HG02870 (cell line): Measurements from ENCODE around the gene CD99.
"Not testable (repeated sequence)": the region's sequence is repeated elsewhere in the genome, so short reads cannot be mapped to it uniquely, and the experiment has no call there.

ENCODE experiments used
- ATAC-seq: cut with Tn5 transposase; IDR thresholded peaks from one replicate; pipeline ENCODE4 v1.9.1; 2021; ENCODE audit warnings: mild to moderate bottlenecking, moderate library complexity; ENCODE audit not compliant: unreplicated experiment

CD99 gene

GRCh38 chrX:2718821-2719220 lies 27.7 kb downstream of the CD99 start:
- ATAC-seq = no peak

GRCh38 chrX:2719774-2720447 lies 28.8 kb downstream of the CD99 start:
- ATAC-seq = no peak

- no peak for ATAC-seq
Observed at GRCh38 chrX:2723286-2723879, 32.3 kb downstream of the CD99 start.

- not testable (repeated sequence) for ATAC-seq
Observed at GRCh38 chrX:2727264-2727663, 36.2 kb downstream of the CD99 start.

GRCh38 chrX:2732076-2732475 lies 41.0 kb downstream of the CD99 start:
- ATAC-seq = no peak

- no peak for ATAC-seq
Observed at GRCh38 chrX:2732649-2733048, 41.6 kb downstream of the CD99 start.

- no peak for ATAC-seq
Observed at GRCh38 chrX:2733286-2733685, 42.2 kb downstream of the CD99 start.

GRCh38 chrX:2735270-2735669 lies 44.2 kb downstream of the CD99 start:
- ATAC-seq = no peak

GRCh38 chrX:2740672-2741071 lies 49.6 kb downstream of the CD99 start:
- no peak for ATAC-seq

GRCh38 chrX:2741386-2741785 lies 50.3 kb downstream of the CD99 start:
- ATAC-seq = no peak

GRCh38 chrX:2746250-2746649 lies 55.2 kb downstream of the CD99 start:
- not testable (repeated sequence) for ATAC-seq

- ATAC-seq = no peak
Observed at GRCh38 chrX:2748171-2748814, 57.2 kb downstream of the CD99 start.

- no peak for ATAC-seq
Observed at GRCh38 chrX:2748815-2749188, 57.7 kb downstream of the CD99 start.

- ATAC-seq = no peak
Observed at GRCh38 chrX:2751291-2751690, 60.2 kb downstream of the CD99 start.

GRCh38 chrX:2751874-2752300 lies 60.8 kb downstream of the CD99 start, which contains the start of gene XG:
Gene XG, plus strand, starts transcription at chrX:2752040. Its CDS starts 235 bp downstream, at chrX:2752275.
- ATAC-seq = not testable (repeated sequence)

- not testable (repeated sequence) for ATAC-seq
Observed at GRCh38 chrX:2752441-2752840, 61.3 kb downstream of the CD99 start.

GRCh38 chrX:2755163-2755715 lies 64.1 kb downstream of the CD99 start:
- ATAC-seq = not testable (repeated sequence)

GRCh38 chrX:2756548-2756947 lies 65.5 kb downstream of the CD99 start:
- no peak for ATAC-seq

- ATAC-seq = no peak
Observed at GRCh38 chrX:2761246-2761645, 70.2 kb downstream of the CD99 start.

- ATAC-seq = not testable (repeated sequence)
Observed at GRCh38 chrX:2762671-2763070, 71.6 kb downstream of the CD99 start.

GRCh38 chrX:2764766-2765548 lies 73.9 kb downstream of the CD99 start:
- not testable (repeated sequence) for ATAC-seq
